Measurements from ENCODE around the gene BGN.

DNA sequence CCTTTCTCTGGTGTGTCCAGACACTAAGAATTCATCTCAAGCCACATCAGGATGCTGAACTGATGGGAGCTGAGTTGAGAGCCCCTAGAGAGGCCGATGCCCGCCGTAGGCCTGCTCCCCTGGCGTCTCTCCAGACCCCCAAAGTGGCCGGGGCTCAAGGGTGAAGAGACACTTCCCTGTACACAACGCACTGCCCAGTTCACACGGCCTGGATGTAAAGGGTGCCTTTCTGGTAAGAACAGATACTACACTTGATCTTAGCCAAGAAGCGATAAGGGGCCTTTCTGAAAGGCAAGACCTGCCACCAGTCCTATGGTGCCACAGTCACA lies 43.9 kb upstream of the BGN start:
- no peak for TF ChIP-seq CTCF (conservative IDR thresholded peaks at IDR 0.05; ENCODE audit: low read depth, low read length)
- no peak for TF ChIP-seq EZH2 (IDR thresholded peaks at IDR 0.05; ENCODE audit: low read length, unreplicated experiment)
- TF ChIP-seq EZH2phosphoT487 (IDR thresholded peaks at IDR 0.05; ENCODE audit: borderline replicate concordance, low read length) = no peak
